ENCODE results near the gene ARX.

The ARX gene

DNA sequence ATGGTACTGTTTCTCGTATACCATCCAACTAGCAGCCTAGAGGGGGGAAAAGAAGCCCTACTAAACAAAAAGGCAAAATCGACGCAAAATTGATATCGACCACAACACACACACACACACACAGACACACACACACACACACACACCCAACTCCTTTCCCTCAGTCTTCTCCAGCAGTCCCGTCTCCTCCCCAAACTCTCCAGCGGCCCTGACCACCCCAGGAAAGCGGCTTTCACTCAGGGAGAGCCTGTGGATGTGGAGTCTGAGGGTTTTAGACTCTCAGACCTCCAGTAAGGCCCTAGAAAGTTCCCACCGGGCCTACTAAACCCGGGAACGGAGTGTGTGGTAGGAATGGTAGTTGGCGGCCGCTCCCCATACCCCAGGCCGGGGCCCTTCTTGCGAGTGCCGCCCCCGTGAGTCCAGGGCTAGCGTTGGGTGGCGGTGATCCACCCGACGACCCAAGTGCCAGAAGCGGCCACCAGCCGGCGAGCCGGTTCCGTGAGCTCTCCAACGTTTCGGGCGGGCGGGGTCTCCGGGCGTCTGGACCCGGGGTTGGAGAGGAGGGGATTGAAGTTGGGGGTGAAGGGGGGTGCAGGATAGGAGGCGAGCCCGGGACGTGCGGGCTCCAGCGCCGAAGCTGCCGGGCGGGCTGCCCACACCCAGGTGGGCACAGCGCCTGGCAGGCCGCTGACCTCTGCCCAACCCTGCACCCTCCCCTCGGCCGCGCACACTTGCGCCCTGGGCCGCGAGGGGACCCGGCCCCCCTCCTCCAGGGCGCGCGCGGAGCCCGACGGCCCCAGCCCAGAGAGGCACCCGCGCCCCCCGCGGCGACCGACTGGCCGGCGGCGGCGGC lies 13.7 kb downstream of the ARX start:
- DNase-seq (ENCODE audit: low read depth, low spot score), result no peak

DNA sequence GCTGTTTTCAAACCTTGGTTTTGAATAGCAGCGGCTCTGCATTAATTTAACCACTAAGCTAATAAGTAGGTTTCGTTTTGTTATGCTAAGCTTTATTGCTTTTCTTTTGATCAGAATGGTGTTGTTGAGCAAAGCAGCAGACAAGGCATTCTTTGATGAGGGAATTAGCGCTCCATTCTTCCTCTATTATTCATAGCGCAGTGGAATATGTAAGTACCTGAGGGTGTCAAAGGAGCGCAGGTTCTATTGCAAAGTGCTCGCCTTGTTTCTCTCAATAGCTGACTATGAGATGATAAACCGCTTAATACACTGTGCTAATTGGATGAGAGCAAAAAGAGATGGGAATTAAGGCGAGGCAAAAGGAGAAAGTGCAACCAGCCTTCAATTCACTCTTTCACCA lies 16.3 kb downstream of the ARX start:
- DNase-seq (ENCODE audit: low read depth, low spot score), result no peak

DNA sequence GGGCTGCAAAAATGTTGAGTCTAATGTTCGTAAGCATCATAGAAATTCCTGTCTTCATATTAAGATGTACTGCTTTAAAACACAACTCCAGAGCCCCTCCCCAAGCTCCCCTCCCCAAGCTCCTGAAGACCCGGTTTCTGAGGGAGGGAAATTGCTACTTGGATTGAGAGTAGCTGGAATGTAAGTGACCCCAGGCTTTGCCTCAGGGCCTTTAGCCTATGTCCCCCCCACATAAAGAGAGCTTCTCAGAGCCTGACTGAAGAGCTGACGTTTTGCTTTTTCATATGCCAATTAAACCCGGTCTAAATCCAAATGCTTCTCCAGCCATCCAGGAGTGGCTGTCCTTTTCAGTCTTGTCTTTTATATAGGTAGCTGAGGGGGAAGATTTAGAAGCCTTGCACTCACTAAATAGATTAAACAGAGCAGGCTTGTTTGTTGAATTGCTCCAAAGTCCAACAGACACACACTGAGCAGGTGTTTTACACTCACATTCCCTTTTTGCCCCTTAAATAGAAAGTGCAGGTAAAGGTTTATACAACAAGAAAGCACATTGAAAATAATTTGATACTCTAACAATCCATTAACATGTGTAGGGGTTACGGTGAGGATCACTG lies 19.6 kb downstream of the ARX start:
- DNase-seq (ENCODE audit: low read depth, low spot score), result no peak

DNA sequence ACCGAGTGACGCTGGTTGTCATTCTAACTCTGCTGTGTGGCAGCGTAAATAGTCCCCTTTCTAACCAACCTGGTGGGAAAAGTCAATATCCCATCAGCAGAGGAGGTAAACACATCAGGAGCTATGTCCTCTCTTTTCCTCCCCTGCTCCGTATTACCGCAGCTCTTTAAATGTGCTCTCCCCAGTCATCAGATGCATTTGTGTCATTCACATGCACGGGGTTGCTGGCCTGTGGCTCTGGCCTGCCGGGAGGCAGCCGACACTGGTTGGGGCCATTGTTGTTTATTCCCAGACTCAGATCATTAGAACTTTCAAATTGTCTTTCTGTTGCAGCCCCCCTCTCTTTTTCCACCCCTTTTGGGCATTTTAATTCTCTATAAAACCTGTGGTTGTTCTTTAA lies 21.9 kb downstream of the ARX start:
- DNase-seq (ENCODE audit: low read depth, low spot score), result no peak

DNA sequence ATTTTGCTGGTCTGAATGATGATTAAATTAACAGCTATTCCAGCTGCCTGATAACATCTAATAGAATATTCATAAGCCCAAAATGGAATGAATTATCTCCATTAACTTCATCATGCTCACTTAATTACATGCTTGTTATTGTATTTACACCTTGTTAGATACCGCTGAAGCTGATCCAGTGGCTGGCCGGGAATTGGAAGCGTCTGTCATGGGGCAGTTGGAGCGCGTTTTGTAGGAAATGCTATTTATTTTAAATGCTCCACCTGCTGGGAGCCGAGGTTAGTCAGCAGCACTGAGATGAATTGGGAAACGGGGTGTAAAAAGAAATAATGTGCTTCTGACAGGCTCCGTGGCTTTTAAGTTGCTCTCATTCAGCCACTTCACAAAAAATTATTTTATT lies 25.2 kb downstream of the ARX start:
- no peak for DNase-seq (ENCODE audit: low read depth, low spot score)

DNA sequence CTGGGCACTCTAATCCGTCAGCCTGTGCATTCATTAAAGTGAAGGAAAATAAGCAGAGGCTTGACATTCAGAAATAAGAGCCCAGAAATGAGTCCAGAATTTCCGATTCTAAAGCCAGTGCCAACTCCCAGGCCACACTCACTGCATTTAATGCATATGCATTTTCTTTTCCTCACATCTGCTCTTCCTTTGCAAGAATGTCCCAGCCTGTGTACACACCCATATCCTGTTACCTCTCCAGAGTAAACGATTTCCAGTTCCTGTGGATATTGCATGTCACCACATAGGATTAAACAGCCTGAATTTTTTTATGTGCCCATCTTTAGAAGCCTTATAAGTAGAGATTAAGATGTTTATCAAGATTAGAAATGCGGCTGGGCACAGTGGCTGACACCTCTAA lies 27.5 kb downstream of the ARX start:
- no peak for DNase-seq (ENCODE audit: low read depth, low spot score)

DNA sequence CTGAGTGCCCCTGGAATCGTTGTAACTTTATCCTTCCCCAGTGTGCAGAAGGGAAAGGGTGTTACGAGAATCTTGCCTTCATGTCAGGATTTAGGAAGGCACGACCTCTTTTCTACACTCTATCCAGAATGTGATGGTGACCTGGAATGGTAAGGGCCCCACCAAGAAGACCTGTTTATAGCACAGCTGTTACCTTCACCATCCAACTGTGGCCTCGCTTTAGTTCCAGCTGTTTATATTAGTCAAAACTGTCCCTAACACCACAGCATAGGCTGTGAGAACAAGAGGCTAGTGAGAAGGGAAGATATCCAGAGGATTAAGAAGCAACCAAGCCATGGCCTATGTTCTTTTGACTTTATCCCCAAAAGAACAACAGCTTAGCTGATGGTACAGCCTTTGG lies 28.0 kb downstream of the ARX start:
- DNase-seq (ENCODE audit: low read depth, low spot score), result no peak

DNA sequence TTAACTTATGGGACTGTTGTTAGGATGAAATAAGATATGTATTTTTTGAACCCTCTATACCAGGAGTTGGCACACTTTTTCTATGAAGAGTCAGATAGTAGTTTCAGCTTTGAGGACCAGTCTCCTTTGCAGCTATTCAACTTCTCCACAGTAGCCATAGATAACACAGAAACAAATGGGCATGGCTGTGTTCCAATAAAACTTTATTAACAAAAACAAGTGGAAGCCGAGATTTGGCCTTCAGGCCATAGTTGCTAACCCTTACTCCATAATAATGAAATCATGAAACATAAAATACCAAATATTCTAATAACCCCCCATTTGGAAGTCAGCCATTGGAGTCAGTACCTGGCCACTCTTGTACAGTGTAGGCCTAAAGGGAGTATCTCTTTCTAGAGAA lies 30.6 kb downstream of the ARX start:
- no peak for DNase-seq (ENCODE audit: low read depth, low spot score)

DNA sequence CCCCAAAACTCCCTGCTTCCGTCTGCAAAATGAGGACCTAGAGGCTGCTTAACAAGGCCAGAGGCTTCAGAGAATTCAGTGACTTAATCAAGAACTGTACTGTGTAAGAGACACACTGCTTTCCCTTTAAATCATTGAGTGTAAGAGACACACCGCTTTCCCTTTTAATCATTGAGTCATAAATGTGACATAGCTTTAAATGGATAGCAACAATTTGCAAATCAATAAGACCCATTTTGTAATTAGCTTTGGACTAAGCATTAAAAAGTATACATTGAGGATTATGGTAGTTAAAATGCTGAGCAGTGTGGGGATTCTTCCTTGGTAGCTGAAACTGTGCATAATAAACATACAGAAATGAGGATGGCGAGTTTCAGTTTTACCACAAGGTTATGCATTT lies 31.8 kb downstream of the ARX start:
- no peak for DNase-seq (ENCODE audit: low read depth, low spot score)

DNA sequence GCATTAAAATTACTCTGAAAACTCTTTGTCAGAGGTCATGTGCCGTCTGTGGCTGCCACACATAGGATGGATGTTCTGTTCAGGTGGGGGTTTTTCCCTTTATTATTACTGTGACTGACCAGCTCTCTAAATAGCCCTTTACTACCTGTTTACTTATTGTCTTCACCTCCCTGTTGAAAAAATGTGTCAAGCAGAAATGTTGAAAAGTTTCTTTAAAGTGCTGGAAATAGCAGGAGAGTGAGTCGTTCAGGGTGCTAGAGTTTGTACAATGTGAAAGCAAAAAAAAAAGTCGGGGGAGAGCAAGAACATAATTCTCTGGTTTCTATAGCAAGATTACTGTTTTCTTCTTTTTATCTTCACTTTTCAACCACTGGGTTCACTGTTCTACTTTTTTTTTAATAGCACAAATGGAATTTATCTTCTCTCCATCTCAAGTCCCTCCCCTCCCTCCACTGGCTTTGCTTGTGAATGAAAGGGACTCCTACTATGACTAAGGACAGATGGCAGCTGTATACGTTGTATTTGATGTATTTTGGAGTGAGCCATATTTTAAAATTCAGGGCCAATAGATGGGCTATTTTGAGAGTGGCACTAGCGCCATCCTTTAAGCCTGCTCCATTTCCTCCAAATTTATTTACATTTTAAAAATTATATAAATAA lies 33.3 kb downstream of the ARX start:
- no peak for DNase-seq (ENCODE audit: low read depth, low spot score)

DNA sequence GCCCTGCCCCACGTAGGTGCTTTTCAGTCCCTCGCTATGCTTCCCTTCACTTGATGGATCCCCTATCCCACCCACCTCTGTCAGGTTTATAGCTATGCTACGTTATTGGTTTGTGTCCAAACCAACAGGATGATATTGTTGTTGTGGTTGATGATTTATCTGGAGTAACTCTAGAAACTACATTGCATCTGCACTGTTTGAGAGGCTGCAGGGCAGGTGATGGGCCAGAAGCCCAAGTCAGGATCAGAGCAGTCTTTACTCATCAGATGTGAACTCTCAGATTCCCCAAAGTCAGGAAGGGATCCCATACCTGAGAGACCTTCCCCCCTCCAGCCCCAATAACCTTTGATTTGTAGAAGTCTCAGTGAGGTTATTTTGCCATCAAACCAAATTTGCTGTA lies 34.7 kb downstream of the ARX start:
- no peak for DNase-seq (ENCODE audit: low read depth, low spot score)

DNA sequence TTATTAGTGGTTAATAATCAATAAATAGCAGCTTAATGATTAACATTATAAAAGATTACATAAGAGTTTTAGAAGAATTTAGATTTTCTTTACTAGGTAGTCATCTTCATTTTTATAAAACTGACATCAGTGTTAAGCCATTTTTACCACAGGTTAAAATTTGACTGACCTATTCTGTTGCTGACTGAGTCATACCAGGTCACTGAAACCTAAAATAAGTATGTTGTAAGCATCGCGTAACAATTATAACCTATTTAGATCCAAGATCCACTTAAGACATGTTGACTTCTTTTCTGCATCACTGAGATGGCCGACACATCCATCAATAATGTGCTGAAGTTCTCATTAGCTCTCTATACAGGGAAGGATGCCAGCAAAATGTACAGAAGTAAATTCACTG lies 36.7 kb downstream of the ARX start:
- no peak for DNase-seq (ENCODE audit: low read depth, low spot score)

DNA sequence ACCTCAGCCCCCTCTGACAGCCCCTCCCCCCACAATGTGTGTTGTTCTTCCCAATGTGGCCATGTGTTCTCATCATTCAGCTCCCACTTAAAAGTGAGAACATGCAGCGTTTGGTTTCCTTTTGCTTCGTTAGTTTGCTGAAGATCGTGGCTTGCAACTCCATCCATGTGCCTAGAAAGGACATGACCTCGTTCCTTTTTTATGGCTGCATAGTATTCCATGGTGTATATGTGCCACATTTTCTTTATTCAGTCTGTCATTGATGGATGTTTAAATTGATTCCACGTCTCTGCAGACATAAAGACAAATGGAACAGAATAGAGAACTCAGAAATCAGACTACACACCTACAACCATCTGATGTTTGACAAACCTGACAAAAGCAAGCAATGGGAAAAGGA lies 46.0 kb downstream of the ARX start:
- DNase-seq (ENCODE audit: low read depth, low spot score), result no peak

DNA sequence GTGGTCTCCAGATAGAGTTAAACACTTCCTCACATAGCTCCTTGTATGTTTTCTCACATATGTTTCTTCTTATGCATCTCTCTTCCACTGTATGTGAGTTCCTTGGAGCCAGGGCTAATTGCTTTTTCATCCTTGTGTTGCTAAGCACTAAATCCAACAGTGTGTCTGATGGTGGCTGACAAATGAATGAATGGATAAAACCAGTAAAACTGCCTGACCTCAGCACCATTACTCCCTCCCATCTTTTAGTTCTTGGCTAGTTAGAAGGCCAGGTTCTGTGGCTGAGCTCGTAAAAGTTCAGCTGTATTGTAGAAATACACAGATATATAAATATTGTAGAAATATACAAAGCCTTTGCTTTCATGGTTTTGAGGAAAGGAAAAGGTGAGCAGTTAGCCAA lies 50.4 kb downstream of the ARX start:
- DNase-seq (ENCODE audit: low read depth, low spot score), result no peak

DNA sequence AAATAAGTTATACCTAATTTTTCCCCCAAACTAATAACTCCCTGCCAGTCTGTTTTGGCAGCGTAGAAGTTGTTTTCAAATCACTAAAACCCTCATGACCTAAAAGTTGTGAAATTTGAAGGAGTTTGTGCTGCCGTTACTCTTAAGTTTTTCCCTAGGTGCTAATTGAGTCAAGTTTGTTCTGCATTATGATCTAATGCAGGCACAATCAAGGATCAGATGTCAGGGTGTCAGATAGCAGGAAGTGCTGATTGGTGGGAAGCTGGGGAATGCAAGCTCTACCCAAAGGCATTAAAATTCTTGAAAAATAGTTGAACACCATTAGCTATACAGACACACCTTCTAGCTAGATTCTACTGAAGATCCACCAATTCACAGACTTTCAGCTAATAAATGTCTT lies 51.9 kb downstream of the ARX start:
- DNase-seq (ENCODE audit: low read depth, low spot score), result no peak

DNA sequence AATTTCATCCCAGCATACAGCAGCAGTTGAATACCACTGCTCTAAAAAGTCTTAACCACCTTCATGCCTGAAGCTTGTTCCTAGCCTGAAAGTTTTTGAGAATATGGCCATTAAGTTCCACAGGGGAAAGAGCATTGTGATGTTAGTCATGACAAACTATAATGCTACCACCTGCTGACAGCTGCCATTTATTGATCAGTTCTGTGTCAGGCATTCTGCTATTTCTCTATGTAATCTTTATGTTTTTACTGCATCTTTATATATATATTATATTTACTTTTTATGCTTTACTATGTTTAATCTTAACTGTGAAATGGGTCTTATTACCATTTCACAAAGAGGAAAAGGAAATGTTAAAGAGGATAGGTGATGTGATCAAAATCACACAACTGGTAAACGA lies 54.0 kb downstream of the ARX start:
- DNase-seq (ENCODE audit: low read depth, low spot score), result no peak

DNA sequence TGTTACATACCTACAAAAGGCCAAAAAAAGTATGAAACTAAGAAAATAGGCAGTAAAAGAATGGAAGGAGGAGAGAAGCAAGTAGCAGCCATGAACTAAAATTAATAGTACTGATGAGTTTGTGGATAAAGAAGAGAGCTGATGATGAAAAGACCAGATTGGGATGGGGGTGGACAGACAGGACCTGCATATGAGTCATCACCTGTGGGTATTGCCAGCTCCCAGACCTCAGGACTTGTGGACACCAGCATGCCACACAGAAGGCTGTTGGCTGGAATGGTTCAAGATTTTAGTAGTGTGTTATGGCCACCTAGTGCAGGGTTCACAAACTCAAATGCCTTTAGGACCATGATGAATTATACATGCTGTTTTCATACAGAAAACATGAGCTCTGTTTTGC lies 58.9 kb downstream of the ARX start:
- DNase-seq (ENCODE audit: low read depth, low spot score), result no peak

DNA sequence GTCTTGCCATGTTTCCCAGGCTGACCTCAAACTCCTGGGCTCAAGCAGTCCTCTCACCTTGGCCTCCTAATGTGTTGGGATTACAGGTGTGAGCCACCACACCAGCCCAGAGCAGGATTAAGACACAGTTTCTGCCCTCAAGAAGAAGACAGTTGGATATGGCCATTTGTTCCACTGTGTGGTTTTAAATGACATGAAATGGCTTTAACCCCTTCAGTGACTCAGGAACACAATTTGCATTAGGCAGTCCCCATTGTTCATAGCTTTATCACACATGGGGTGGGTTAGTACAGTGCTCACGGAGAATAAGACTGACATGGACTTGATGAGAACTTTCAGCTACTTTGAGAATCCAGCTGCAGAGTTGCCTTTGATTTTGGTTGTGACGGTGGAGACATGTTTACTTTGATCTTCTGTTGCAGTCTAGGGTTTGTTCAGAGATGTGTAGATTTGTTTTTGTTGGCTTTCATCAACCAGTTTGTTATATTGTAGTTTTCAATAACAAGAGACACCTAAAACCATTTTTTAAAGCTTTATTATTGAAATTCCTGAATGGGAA lies 60.3 kb downstream of the ARX start:
- no peak for DNase-seq (ENCODE audit: low read depth, low spot score)

DNA sequence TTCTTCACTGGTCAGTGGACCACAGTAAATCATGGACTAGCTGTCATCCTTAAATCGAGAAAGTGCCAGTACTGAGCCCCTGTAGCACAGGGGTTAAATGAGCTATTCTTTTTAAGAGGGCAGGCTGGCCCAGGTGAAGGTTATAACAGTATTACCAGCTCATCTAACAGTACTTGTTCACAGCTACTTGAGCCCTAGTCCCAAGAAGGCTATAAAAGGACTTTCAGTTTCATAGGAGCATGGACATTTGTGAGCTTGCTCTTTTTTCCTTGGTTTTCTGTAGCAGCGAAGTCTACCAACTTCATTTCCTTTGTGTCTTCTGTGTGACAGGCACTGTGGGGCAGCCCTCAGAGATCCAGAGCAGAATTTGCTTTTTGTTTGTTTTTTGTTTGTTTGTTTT lies 61.0 kb downstream of the ARX start:
- no peak for DNase-seq (ENCODE audit: low read depth, low spot score)

All from brain pericyte (primary cell).